Measurements from ENCODE around the gene UBL4B. TPM values are rescaled to one million over a fixed set of nuclear protein-coding genes. Genes with fewer than 3 reads are reported as not detected.

The UBL4B gene
- polyA plus RNA-seq, 4 donors: not detected

DNA sequence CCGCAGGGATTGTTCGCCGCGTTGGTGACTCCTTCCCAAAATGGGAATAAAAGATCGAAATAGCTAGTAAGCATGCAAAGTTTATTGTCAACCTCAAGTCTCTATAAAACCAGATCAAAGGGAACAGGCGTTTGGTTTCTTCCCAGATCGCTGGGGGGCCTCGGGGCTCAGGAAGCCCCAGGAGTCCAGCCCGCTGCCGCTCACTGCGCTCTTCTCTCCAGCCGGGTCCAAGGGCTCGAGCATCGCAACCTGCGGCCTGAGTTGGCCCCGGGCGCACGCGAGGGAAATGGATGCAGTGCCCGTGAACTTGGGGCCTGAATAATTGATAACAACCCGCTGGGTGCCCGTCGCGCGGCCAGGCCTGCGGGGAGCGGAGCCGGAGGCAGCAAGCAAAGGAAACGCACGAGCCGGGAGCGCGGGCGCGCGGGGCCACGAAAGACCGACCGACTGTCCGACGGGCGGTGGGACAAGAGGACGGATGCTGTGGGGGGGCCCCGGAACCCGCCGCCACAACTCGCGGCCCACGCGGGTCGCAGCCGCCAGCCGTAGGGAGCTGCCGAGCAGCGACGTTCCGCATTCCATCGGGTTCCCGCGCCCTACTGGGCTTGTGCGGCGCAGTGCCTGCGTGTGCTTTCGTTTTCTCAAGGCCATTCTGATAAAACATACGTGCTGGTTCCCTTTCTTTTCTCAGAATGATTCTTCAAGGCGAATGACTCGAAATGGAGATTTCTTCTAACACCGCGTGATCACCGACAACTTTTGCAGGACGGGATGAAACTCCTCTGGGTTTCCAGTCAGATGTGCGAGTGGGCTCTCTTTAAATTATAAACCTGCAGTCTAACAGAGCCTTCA, 27.8 kb upstream of the UBL4B start:
- DNase-seq (ENCODE audit: low read depth in 4 of 4, low spot score in 2 of 4): no peak

DNA sequence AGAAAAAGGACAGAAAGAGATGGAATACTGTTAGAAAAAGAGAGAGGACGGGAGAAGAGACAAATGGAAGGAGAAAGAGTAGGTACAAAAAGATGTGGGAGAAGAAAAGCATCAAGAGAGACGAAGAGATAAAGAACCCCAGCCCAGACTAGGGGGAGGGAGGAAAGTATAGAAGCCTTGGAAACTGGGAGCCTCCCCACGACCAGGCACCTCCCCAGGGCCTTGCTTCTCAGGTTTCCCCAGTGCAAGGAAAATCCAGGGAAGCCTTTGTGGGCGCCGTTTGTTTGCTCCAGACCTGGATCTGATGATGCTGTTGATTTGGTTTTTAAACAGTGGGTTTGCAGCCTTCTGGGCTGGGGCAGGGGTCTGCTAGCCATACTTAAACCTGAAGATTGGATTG, 26.6 kb upstream of the UBL4B start:
- no peak for DNase-seq (ENCODE audit: low read depth in 4 of 4, low spot score in 2 of 4)

DNA sequence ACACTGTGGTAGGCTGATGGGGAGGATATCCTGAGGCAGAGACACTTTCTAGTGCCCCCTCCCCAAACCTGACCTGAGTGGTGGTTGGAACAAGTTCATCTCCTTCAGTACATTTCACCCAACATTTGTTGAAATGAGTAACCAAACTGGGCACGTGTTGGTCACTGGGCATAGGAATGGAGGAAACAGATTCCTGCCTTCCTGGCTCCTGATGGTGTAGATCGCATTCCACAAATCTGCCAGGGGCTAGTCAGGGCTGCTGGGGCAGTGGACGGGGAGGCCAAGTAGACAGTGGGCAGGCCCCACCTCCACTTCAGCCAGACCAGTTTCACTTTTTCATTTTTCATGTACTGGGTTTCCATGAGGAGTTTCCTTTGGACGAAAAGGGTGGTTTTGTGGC, 25.3 kb upstream of the UBL4B start:
- DNase-seq (ENCODE audit: low read depth in 4 of 4, low spot score in 2 of 4): no peak

- DNase-seq (ENCODE audit: low read depth in 4 of 4, low spot score in 2 of 4): no peak
Measured at GRCh38 chr1:110087812-110088738, 24.2 kb upstream of the UBL4B start.

DNA sequence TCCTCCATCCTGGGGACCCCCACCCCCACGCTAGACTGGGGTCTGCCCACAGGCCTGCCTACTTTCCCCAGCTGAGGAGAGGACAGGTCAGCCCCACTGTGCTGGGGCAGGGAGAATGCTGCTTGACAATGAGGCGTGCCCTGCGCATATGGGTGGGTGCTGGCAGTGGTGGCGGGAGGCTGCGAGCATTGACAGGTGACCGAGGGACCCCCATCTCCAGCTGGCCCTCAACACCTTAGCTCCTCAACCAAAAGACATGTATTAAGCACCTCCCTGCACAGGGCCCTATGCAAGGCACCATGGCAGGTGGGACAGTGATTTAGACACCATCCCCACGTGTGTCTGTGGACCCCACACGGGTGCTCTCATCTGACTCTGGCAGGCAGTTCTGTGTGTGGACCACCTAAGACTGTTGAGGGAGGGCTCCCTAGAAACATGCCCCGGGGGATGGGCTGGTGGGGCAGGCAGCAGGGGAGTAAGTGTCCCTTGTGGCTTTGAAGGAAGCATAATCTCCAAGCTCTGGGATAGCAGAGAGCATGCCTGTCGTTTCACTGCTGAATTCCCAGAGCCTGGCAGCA, 23.4 kb upstream of the UBL4B start:
- no peak for DNase-seq (ENCODE audit: low read depth in 4 of 4, low spot score in 2 of 4)

- DNase-seq (ENCODE audit: low read depth in 4 of 4, low spot score in 2 of 4): no peak
Measured at GRCh38 chr1:110089561-110090275, 22.5 kb upstream of the UBL4B start.

DNA sequence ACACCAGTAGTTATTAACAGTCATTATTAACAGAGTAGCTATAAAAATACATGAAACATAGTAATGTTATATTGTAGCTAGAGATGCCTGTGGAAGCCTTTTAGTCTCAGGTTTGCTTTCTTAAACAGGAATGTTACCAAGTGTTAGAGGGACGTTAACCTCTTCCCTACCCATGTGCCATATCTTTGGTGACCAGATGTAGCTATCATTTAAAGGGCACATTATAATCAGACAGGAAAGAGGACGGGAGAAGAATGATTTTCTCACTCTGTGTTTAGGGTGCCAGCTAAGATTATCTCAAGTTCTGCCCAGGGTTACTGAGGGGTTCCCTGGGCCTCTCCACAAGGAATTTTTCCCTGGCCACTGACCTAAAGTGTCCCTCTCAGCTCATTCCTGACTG, 20.9 kb upstream of the UBL4B start:
- no peak for DNase-seq (ENCODE audit: low read depth in 4 of 4, low spot score in 2 of 4)

- DNase-seq (ENCODE audit: low read depth in 4 of 4, low spot score in 2 of 4): no peak
Measured at GRCh38 chr1:110091791-110092190, 20.5 kb upstream of the UBL4B start.

DNA sequence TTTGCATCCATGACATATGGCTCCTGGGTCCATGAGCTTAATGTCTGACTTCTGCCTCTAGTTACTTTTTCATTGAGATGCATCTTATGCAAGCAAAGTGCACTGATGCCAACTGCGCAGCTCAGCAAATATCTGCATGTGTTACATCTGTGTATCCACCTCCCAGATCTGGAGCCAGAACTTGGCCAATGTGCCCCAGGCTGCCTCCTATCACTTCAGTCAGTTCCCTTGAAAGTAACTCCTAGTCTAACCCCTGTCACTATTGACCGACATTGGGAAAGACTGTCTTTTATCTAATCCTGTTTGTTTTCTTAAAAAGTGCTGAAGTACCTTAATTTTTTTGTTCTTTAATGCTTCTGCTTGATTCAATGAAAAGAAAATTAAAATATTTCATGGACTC, 19.3 kb upstream of the UBL4B start:
- no peak for DNase-seq (ENCODE audit: low read depth in 4 of 4, low spot score in 2 of 4)

GRCh38 chr1:110094931-110095654, 17.1 kb upstream of the UBL4B start:
- DNase-seq (ENCODE audit: low read depth in 4 of 4, low spot score in 2 of 4): no peak

DNA sequence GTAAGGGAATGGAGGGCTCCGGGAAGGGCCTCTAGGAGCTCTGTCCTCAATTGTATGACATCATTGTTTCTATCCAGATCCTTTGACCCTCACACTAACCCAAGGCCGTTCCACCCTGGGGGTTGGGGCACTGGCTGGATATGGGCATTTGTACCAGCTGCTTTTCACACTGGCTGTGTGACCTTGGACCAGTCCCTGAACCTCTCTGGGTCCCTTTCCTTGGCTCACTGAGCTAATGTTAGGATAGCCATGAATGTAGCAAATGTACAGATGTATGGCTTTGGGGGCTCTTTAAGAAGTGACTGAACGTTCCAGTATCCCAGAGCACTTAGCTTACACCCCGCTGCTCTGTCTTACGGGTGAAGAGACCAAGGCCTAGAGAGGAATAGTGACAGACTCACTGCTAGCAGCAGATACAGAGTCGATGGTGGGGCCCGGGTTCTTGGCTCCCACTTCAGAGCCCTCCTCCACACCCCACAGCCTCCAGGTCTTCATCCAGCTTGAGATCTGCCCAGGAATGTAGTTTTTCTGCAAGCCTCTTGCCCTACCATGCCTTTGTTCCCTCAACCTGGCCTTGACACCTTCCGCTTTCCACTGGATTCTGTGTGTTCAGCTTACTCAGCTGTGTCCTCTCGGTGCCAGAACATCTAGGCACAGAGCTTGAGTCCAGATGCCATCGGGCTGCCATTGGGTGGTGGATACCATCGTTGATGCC, 14.6 kb upstream of the UBL4B start:
- no peak for DNase-seq (ENCODE audit: low read depth in 4 of 4, low spot score in 2 of 4)

DNA sequence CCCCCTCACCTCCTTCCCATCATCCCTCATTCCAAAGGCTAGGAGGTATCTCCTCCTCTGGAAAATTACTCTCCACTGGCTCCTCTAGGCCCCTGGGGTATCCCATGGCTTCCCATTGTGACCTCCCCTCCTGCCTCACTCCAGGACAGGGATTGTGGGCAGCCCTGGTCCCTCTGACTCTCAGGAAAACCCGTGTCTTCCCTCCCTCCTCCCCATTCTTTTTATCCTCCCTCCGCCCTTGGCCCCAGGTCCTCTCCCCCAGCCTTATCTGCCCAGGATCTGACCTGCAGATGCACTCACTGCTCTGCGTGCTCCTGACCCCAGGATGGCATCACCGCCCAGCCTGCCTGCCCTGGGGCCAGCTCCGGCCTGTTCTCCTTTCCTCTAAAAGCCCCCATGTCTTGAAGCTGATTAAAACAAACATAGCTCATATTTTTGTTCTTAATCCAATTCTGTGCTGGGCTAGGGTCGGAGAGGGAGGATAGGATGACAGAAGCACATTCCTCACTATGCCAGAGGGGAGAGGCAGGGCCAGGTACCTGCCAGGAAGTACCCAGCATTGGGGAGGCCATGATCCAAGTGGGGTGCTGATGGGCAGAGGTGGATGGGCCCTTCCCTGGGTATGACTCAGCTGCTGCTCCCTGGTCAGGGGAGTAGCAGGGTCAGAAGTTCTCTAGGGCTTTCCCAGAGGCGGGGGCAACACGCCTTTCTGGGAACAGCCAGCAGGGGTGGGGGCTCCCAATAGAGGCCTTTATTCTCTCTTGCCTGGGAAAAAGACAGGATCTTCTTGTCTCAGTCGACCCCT, 13.8 kb upstream of the UBL4B start:
- DNase-seq (ENCODE audit: low read depth in 4 of 4, low spot score in 2 of 4): no peak

- DNase-seq (ENCODE audit: low read depth in 4 of 4, low spot score in 2 of 4): no peak
Measured at GRCh38 chr1:110100335-110100734, 11.9 kb upstream of the UBL4B start.

GRCh38 chr1:110102081-110102480, 10.2 kb upstream of the UBL4B start:
- DNase-seq (ENCODE audit: low read depth in 4 of 4, low spot score in 2 of 4): no peak

DNA sequence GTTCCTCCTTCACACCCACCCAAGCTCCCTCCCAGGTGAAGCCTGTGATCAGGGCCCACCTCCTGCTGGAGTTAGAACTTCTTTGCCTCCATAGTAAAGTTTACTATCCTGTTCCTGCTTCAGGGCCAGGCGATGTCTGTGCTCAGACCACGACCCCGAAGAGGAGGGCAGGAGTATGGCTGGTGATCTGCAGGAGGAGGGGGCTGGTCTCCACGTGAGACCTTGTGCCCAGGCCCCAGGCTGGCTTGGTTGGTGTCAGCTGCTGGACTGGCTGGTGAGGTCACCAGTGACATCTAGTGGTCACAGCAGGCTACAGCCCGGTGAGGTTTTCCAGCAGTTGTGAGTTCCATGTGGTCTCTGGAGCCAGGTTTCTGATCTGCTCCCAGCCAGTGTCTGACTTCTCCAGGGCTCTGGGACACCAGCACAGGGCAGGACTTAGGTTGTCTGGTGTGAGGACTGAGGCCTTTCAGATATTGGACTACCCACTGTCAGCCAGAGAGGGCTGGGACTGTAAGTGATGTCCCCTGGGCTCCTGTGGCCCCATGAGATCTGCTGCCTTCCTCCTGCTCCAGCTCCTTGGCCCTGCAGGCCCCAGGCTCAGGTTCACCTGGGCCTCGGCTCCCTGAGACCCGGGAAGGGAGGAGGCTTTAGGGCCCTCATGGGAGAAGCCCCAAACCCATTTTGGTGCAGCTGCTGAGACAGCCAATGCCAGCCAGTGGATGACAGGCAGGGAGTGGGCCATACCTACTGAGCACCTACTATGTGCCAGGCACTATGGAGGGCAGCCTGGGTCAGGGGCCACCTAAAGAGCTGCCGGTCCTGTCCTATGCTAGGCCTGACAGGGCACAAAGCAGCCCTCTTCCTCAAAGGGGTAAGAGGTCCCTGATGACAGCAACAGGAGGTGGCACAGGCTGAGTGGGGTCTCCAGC, 6.0 kb upstream of the UBL4B start:
- DNase-seq (ENCODE audit: low read depth in 4 of 4, low spot score in 2 of 4): no peak

DNA sequence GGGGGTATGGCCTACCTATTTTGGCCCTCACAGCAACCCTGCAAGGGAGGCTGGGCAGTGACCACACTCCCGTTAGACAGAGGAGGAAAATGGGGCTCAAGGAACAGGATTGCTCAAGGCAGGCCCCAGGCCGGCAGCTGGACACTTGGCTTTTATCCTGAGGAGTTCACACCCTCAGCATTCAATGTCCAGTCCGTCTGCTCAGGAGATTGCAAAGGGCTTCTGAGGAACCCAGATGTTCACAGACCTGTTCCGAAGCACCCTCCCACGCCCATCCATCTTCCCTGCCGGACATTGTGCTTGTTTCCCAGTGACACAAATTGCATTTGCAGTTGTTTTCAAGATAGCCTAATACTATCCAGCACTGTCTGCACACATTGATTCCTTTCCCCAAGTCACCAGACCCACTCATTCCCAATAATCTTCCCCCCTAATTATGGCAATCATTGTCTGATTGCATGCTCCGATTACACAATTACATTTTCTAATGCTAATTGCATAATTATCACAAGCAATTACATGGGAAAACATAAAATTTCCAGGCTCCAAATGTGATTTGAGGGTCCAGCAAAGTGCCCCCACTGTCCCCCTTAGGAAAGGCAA, 4.3 kb upstream of the UBL4B start:
- DNase-seq (ENCODE audit: low read depth in 4 of 4, low spot score in 2 of 4): no peak

- DNase-seq (ENCODE audit: low read depth in 4 of 4, low spot score in 2 of 4): no peak
Measured at GRCh38 chr1:110111081-110111480, 1.2 kb upstream of the UBL4B start.

Measured in left renal cortex interstitium (tissue), 4 donors.